ENCODE results near the gene INTS7. TPM values are rescaled to one million over a fixed set of nuclear protein-coding genes. Genes with fewer than 3 reads are reported as not detected.

The INTS7 gene
- total and polyA plus RNA-seq, 9 of the 15 experiments (the other 6 are each of a cell fraction or from before 2014, with no cell fraction given), result 27.3 to 68.4 (median 40.4) TPM

- TF ChIP-seq SETDB1 (IDR thresholded peaks at IDR 0.05; ENCODE audit: low read length), result no peak
- TF ChIP-seq POLR2A (conservative IDR thresholded peaks at IDR 0.05), result no peak
- TF ChIP-seq MYNN (IDR thresholded peaks at IDR 0.05), result no peak
- no peak for TF ChIP-seq MYNN (CRISPR knock-in tag; IDR thresholded peaks at IDR 0.05)
- TF ChIP-seq RAD21 (CRISPR knock-in tag; conservative IDR thresholded peaks at IDR 0.05 in 1 of 2, IDR thresholded peaks at IDR 0.05 in 1 of 2), result peak in 1 of 2 experiments; percentile 59; a peak in 3 of 4 replicates
- no peak for TF ChIP-seq ZNF655 (CRISPR knock-in tag; IDR thresholded peaks at IDR 0.05)
- TF ChIP-seq, protein P1, sequence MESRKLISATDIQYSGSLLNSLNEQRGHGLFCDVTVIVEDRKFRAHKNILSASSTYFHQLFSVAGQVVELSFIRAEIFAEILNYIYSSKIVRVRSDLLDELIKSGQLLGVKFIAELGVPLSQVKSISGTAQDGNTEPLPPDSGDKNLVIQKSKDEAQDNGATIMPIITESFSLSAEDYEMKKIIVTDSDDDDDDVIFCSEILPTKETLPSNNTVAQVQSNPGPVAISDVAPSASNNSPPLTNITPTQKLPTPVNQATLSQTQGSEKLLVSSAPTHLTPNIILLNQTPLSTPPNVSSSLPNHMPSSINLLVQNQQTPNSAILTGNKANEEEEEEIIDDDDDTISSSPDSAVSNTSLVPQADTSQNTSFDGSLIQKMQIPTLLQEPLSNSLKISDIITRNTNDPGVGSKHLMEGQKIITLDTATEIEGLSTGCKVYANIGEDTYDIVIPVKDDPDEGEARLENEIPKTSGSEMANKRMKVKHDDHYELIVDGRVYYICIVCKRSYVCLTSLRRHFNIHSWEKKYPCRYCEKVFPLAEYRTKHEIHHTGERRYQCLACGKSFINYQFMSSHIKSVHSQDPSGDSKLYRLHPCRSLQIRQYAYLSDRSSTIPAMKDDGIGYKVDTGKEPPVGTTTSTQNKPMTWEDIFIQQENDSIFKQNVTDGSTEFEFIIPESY (CRISPR knock-in tag; IDR thresholded peaks at IDR 0.05), result 0 out of 2 replicates have a peak, but pooled peaks have one; percentile 20
- no peak for TF ChIP-seq HIVEP1 (CRISPR knock-in tag; IDR thresholded peaks at IDR 0.05)
- TF ChIP-seq, protein P2, sequence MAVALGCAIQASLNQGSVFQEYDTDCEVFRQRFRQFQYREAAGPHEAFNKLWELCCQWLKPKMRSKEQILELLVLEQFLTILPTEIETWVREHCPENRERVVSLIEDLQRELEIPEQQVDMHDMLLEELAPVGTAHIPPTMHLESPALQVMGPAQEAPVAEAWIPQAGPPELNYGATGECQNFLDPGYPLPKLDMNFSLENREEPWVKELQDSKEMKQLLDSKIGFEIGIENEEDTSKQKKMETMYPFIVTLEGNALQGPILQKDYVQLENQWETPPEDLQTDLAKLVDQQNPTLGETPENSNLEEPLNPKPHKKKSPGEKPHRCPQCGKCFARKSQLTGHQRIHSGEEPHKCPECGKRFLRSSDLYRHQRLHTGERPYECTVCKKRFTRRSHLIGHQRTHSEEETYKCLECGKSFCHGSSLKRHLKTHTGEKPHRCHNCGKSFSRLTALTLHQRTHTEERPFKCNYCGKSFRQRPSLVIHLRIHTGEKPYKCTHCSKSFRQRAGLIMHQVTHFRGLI (CRISPR knock-in tag; IDR thresholded peaks at IDR 0.05), result no peak
Observed at GRCh38 chr1:211944733-211945500, 90.4 kb downstream of the INTS7 start (continued).

Data from K562 (cell line).